Measurements from ENCODE around the gene TSC22D4. TPM values are rescaled to one million over a fixed set of nuclear protein-coding genes. Genes with fewer than 3 reads are reported as not detected.

The TSC22D4 gene
- total and polyA plus RNA-seq, 9 of the 15 experiments (the other 6 are each of a cell fraction or from before 2014, with no cell fraction given), result 0.37 to 107 (median 28.7) TPM

DNA sequence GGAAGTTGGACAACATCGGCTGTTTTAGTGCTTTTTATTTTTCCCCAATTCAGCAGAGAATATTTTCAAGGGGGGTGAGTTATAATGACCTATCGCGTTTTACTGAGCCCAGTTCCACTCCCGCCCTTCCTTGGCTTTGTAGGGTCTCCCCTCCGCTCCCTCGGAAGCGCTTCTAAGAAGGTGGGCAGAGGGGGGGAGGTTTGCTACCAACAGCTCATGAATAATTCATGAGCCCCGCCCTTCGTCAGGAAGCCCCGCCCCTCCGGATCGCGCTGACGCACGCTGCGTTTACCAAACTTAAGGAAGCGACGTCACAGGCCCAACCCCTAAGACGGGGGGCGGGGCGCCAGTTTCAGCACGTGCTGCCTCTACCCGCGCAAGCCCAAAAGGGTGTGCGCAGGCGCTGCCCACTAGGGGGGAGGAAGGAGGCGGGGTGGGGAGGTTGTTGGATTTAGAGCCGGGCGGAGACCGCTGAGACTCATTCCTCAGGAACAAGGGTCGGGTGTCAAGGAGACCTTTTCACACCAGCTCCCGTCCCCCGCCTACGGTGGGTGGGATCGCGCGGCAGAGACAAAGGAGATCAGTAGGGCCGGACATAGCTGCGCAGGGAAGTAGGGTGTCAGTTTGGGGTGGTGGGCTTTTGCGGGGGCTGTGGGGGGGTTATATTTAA is 49.9 kb downstream of the TSC22D4 start (continued):
- TF ChIP-seq ETV1 (tag; conservative IDR thresholded peaks at IDR 0.05; ENCODE audit: low read depth) (peak; percentile 6), RB1 (IDR thresholded peaks at IDR 0.05; ENCODE audit: low read depth) (peak; percentile 87), KDM2B (CRISPR knock-in tag; IDR thresholded peaks at IDR 0.05) (no peak), SIN3B (IDR thresholded peaks at IDR 0.05; ENCODE audit: low read depth) (0 out of 2 replicates have a peak, but pooled peaks have one; percentile 5), HDAC6 (IDR thresholded peaks at IDR 0.05; ENCODE audit: low read depth, low read length) (0 out of 2 replicates have a peak, but pooled peaks have one; percentile 40), ZNF408 (CRISPR knock-in tag; IDR thresholded peaks at IDR 0.05; ENCODE audit: low read depth) (no peak), NEUROD1 (IDR thresholded peaks at IDR 0.05; ENCODE audit: borderline replicate concordance, low read depth, low read length, partially characterized antibody) (peak; percentile 55), LARP7 (IDR thresholded peaks at IDR 0.05) (peak; percentile 75; the same call in 1 of the 2 replicates), CREB1 (IDR thresholded peaks at IDR 0.05) (peak; percentile 93), CREB1 (CRISPR knock-in tag; IDR thresholded peaks at IDR 0.05) (peak; percentile 94), PCBP2 (IDR thresholded peaks at IDR 0.05; ENCODE audit: low read depth, low read length, poor library complexity, severe bottlenecking) (no peak), ZNF395 (CRISPR knock-in tag; IDR thresholded peaks at IDR 0.05) (no peak), ZNF224 (CRISPR knock-in tag; IDR thresholded peaks at IDR 0.05) (0 out of 2 replicates have a peak, but pooled peaks have one; percentile 83), ZNF175 (CRISPR knock-in tag; IDR thresholded peaks at IDR 0.05; ENCODE audit: low read depth) (0 out of 2 replicates have a peak, but pooled peaks have one; percentile 28), NCOA1 (IDR thresholded peaks at IDR 0.05; ENCODE audit: low read depth) (peak; percentile 45; the same call in 1 of the 2 replicates), ZFP36 (IDR thresholded peaks at IDR 0.05; ENCODE audit: low read depth, low read length, partially characterized antibody) (peak; percentile 4), CTCF (IDR thresholded peaks at IDR 0.05 in 2 of 3, conservative IDR thresholded peaks at IDR 0.05 in 1 of 3; ENCODE audit: insufficient read depth in 2 of 3, low read depth in 1 of 3, low read length in 3 of 3) (peak in 1 of 3 experiments; percentile 17; a peak in 1 of 6 replicates)
- TF ChIP-seq, protein P1, sequence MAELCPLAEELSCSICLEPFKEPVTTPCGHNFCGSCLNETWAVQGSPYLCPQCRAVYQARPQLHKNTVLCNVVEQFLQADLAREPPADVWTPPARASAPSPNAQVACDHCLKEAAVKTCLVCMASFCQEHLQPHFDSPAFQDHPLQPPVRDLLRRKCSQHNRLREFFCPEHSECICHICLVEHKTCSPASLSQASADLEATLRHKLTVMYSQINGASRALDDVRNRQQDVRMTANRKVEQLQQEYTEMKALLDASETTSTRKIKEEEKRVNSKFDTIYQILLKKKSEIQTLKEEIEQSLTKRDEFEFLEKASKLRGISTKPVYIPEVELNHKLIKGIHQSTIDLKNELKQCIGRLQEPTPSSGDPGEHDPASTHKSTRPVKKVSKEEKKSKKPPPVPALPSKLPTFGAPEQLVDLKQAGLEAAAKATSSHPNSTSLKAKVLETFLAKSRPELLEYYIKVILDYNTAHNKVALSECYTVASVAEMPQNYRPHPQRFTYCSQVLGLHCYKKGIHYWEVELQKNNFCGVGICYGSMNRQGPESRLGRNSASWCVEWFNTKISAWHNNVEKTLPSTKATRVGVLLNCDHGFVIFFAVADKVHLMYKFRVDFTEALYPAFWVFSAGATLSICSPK (IDR thresholded peaks at IDR 0.05; ENCODE audit: borderline replicate concordance), result 0 out of 2 replicates have a peak, but pooled peaks have one; percentile 4
- TF ChIP-seq, protein P2, sequence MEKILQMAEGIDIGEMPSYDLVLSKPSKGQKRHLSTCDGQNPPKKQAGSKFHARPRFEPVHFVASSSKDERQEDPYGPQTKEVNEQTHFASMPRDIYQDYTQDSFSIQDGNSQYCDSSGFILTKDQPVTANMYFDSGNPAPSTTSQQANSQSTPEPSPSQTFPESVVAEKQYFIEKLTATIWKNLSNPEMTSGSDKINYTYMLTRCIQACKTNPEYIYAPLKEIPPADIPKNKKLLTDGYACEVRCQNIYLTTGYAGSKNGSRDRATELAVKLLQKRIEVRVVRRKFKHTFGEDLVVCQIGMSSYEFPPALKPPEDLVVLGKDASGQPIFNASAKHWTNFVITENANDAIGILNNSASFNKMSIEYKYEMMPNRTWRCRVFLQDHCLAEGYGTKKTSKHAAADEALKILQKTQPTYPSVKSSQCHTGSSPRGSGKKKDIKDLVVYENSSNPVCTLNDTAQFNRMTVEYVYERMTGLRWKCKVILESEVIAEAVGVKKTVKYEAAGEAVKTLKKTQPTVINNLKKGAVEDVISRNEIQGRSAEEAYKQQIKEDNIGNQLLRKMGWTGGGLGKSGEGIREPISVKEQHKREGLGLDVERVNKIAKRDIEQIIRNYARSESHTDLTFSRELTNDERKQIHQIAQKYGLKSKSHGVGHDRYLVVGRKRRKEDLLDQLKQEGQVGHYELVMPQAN (IDR thresholded peaks at IDR 0.05; ENCODE audit: borderline replicate concordance), result peak; percentile 65

Data from K562 (cell line).